NCI-H2107 (cell line): ENCODE data around the gene DAW1.

Experiments
- DNase-seq: peaks from one replicate; lab custom pipeline; 2025; lab: John Stamatoyannopoulos, UW

Gene DAW1

DNA sequence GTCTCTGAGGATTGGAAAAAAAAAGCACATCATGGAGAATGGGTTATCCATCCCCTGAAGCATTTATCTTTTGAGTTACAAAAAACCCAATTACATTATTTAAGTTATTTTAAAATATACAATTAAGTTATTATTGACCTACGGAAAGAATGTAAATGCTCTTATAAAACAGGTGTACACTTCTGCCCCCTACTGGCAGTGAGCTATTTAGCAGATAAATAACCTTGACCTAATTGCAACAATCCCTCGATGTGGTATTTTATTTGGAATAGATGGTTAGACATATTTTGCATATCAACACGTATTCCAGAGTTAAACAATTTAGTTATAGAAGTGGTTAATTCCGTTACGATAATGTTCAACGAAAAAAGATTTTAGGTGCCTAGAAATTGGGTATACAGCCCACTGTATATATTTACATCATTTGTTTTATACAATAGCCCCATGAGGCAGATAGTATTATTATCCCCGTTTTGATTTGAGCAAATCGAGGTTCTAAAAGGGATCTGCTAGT, 9.1 kb upstream of the DAW1 start:
- no peak for DNase-seq

DNA sequence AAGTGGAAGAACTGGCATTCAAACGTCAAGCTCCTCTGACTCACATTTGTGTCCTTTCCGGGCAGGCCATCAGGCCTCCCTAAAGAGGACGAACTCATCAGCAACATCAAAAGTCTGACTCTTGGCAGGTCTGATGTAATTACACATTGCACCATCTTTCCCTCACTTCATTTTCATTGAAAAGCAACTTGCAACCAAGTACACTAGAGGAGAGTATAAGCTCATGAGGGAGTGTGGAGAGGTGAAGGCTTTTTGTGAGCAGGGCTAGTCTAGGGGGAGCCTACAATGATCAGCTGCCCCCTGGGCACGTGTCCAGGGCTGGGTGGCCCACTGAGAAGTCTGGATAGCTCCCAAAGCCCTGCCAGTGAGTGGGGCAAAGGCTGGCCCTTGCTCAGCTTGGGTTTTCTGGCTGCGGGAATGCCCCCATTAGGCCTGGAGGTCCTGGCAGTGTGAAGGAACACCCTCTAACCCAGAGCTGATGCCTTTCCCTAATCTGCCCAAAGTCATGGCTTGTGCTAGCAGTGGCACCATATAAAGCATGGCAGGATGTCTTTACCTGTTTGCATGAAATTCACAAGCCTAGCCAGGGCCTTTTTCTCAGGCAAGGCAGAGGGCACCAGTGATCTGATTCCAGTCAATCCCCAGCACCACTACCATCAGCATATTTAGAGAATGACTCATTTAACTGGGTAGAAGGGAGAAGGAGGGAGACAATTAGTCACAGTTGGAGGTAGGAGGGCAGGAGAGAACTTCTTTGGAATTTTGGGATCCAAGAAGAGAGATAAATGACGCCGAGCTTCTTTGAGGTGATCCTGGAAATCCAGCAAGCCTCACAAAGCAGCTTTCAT, 8.5 kb upstream of the DAW1 start:
- DNase-seq: no peak

DNA sequence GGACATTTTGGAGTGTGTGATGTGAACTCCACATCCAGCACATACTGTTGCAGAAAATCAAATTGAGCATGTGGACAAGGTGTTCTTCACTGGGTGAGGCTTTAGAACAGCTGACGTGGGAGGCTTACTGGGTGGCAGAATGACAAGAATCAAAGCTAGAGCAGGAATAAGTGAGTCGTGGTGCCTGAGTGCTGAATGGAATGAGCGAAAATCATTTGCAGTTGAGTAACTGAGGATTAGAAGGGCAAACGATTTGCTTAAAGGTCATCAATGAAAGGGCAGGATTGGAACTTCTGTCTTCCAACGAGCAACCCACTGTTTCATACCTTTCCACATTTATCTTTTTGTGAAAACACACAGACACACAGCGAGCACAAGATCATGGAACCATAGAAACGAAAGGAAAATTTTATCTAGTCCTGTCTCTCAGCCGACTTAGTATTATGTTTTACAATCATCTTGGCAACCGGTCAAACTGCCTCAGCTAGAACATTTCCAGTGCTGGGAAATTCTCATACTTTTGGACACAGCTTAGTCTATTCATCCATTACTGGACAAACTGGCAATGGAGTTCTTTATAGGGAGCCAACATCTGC, 7.2 kb upstream of the DAW1 start:
- no peak for DNase-seq

DNA sequence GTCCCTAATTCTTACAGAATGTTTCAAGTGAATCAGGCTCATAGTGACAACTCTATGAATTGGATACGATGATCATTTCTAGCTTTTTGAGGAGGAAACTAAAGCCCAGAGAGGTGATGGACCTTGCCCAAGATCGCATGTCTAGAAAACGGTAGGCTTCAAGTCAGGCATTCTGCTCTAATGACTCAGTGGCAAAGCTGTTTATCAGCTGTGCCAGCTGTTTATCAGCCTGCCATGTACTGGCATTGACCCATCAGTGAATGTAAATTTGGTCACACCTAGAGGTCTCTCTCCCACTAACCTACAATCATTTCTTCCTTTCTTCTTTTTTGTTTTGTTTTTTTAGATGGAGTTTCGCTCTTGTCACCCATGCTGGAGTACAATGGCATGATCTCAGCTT, 6.1 kb upstream of the DAW1 start:
- no peak for DNase-seq

DNA sequence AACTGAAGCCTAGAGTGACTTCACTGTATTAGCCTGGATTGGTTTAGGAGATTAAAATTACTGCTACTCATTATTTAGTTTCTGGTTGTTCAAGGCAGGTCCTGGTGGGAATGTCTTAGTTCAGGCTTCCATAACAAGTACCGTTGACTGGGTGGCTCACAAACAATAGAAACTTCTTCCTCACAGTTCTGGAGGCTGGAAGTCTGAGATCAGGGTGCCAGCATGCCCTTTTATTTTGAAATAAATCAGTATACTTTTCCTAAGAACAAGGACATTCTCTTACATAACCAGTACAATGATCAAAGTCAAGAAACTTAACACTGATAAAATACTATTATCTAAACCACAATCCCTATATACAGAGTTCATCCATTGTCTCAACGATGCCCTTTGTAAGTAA, 4.0 kb upstream of the DAW1 start:
- no peak for DNase-seq

DNA sequence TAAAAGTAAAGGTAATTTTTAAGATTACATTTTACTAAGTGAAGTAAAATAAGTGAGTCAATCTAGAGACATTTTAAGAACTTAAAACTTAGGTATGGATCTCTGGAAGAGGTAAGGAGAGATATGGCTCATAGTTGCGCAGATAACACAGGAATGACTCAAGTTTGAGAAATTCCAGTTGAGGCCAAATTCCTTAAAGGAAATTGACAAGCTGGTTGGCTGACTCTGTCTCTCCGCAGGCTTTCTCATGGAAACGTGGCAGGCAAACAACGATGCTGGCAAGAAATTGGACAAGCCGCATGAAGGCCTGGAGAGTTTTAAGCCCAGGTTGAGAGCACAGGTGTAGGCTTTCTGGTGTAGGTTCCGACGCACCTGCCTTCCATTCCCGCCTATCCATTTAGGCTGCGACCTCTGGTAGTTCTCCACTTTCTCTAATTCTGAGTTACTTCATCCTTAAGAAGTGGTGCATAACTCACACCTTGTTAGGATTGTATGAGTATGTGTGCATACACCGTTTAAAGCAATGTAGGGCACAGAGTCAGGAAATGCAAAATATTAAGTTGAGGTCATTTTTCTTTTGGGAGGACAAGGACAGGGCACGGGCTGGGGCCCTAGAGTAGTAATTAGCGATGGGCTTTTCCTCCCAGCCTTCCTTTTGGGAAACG, 589 bp upstream of the DAW1 start:
- no peak for DNase-seq

DNA sequence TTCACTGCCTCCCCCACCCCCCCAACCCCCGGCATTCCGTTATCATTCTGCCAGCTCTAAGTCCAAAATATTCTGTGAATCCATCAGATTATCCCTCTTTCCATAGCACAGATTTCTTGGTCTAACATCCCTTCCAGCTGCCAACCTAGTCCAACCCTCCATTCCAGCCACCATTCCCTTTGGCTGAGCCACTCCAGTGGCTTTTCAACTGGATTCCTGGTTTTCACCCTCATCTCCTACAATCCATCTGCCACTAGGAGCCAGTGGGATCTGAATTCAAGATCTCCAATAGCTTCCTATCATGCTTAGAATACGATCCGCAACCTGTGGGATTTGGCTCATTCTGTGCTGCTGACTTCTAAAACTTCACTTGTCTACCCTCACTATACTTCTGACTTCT, 1.2 kb downstream of the DAW1 start:
- DNase-seq: no peak

DNA sequence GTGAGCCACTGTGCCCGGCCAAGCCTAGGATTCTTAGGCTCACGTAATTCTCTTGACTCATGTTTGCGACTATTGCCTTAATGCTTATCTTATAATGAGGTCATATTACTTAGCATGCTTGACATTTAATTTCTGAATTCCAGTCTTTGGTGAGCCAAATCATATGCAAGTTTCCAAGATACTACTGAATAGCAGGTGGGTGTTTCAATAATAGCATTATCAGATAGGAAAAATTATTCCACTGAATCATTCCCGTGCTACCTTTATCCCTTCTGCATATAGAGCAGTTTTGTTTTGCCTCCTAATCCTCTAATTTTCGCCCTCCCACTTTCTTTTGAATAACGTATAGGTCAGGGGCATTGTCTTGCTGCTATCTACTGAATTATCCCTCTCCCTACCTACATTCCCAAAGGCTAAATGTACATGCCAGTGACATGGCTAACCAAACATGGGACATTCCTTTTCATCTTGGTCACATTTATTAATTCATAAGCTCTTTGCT, 4.9 kb downstream of the DAW1 start:
- DNase-seq: no peak

DNA sequence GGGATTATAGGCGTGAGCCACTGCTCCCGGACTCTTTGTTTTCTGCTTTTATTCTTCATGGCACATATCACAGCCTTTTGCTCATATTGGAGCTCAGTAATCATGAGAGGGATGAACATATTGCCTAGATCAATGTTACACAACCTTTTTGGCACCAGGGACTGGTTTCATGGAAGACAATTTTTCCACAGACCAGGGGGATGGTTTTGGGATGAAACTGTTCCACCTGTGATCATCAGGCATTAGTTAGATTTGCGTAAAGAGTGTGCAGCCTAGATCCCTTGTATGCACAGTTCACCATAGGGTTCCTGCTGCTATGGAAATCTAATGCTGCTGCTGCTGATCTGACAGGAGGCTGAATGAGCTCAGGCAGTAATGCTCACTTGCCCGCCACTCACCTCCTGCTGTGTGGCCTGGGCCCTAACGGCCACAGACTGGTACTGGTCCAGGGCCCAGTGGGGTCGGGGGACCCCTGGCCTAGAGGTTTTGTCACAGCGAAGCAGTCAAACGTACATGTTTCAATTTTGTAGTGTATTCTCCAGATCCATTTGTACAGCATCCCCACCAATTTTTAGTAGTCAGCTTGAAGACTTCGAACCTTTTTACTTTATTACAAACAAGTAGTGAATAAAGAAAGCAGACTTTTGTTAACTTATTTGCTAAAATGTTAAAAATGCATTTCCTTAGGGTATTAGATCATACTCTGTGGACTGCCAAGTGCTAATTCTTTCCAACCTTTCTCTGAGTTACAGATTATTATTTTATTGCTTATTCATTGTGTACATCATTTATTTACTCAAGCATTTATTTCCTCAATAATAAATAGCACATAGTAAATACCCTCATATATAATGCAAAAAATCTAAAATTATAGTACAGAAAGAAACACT, 6.2 kb downstream of the DAW1 start:
- DNase-seq: no peak

DNA sequence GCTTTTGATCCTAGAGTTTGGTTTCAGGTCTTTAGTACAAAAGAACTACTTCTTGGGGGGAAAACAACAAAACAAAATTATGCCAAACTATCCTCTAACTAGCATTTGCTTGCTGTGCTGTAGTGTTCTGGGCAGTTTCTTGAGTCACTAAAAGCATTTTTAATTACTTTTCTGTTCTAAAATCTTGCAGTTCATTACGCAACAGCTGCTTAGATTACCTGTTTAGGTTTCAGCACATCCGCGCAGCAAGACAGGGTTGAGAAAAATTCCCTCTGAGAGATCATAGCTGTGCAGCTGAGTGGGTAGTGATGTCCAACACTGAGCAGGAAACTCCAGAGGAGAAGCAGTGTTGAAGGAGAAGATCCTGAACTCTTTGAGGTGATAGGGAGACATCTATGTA, 9.0 kb downstream of the DAW1 start:
- no peak for DNase-seq

DNA sequence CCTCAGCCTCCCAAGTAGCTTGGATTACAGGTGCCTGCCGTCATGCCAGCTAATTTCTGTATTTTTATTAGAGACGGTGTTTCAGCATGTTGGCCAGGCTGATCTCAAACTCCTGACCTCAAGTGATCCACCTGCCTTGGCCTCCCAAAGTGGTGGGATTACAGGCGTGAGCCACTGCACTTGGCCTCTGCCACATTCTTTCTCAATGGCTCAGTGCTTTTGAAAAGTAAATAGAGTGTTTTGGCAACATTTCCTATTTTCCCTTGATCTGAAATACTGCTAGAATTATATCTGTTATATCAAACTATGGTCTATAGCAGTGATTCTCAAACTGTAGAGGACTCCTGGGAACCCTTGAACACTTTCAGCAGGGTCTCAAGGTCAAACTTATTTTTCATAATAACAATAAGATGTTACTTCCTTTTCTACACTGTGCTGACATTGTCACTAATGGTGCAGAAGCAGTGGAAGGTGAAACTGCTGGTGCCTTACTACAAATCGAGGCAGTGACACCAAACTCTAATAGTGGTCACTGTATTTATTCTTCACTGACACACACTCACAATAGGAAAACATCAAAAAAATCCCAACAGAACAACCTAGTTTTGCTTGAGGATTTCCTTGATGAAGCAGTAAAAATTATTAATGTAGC, 10.6 kb downstream of the DAW1 start:
- DNase-seq: no peak

DNA sequence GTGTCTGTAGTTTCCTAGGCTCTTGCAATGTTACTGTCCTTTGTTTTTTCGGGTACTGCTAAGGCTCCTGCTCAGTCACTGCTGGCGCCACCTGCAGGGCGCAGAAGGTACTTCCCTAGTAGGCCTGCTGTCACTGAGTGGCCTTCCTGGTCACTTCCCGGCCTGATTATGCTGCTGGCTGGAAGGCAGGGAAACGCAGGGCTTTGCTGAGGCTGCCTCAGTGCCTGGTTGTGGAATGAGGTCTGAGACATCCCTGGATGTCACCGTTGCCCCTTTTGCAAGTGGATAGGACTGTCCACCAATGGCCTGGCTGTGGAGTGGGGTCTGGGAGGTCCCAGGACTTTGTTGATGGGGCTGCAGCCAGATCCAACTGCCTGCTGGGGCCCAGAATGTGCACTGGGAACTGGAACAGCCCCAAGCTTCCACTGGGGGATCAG, 13.1 kb downstream of the DAW1 start:
- DNase-seq: no peak

DNA sequence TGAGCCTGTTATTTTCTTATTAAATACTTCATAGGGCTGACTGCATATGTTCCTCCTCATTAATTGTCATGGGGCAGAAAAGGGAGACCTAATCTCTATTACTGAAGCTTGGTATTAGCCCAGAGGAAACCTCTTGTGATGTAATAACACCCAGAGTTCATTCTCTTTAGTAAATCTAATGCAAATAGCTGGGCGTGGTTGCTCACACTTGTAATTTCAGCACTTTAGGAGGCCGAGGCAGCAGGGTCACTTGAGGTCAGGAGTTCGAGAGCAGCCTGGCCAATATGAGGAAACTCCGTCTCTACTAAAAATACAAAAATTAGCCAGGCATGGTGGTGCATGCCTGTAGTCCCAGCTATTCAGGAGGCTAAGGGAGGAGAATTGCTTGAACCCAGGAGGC, 14.7 kb downstream of the DAW1 start:
- DNase-seq: no peak

DNA sequence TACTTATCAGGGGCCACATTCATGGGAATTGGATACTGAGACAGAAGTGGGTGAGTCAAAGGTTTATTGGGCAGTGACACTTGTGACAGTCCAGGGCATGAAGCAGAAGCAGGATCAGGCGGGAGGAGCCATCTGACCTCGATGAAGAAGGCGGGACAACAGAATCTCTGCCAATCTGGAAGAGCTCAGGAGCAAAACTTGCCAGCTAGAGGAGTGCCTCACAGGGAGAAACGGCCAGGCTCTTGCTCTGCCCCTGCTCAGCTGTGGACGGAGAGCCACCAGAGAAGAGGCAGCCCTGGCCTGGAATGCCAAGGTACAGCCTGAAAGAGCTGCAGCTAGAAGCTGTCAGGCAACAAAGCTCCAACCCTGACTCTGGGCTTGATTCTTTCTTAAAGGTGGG, 16.9 kb downstream of the DAW1 start:
- DNase-seq: no peak

DNA sequence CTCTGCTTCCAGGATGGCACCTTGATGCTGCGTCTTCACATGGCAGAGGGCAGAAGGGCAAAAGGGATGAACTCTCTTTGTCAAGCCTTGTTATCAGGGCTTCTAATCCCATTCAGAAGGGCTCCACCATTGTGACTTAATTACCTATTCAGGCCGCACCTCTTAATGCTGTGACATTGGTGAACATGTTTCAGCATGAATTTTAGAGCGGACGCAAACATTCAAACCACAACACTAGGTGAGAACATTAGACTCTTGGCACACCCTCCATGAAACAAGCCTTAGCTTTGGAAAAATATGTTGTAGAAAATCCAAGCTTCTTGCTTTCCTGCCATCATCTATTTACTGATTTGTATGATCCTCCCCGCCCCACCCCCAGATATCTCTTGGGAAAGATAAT, 17.9 kb downstream of the DAW1 start:
- DNase-seq: no peak

DNA sequence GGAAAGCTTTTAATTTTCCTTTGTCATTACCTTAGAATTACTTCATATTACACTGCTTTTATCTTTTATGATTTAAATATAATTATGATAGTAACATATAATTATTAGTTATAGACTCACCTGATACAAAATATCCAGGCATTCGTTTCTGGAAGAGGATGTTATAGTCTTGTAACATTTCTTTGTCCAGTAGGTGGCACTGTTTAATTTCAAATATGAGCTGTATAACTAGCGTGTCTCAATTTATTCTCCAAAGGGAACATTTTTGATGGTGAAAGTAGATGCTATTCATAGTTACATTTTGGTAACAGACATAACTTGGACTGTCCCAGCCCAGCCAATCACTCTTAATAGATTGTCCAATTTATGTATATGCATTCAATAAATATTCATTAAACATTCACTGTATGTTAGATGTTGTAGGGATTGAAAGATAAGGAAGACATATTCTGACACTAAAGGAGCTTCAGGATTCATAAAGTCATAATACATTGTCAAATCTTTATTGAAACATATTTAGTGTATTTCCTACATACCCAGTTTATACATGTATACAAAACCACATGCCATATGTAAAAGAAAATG, 19.2 kb downstream of the DAW1 start:
- peak; percentile 25 for DNase-seq

DNA sequence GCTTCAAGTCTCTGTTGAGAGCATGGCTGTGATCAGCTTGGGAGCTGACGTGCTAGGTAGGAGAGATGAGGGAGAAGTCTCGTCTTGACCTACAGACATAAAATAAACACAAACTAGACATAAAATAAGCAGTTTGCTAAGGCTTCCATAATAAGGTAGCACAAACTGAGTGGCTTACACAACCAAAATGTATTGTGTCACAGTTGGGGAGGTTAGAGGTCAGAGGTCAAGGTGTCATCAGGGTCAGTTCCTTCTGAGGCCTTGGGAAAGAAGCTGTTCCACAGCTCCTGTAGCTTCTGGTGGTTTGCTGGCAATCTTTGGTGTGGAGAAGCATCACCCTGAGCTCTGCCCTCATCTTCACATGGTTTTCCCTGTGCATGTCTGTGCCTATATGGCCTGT, 20.2 kb downstream of the DAW1 start:
- DNase-seq: no peak

DNA sequence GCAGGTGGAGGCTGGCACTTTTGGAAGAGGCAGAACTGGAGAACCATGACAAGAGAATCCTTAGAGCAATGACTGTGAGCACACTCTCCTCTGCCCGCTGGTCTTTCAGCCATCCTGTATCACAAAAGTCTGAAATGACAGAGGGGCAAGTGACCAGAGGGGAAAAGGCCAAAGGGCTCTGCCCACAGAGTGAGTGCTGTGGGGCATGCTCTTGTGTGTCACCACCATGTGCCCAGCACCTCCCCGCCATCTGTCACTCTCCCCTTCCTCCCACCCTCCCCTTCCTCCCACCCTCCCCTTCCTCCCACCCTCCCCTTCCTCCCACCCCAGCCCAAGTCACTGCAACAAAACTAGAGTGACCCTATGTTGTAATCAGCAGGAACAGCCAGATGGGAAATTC, 31.9 kb downstream of the DAW1 start:
- DNase-seq: no peak

DNA sequence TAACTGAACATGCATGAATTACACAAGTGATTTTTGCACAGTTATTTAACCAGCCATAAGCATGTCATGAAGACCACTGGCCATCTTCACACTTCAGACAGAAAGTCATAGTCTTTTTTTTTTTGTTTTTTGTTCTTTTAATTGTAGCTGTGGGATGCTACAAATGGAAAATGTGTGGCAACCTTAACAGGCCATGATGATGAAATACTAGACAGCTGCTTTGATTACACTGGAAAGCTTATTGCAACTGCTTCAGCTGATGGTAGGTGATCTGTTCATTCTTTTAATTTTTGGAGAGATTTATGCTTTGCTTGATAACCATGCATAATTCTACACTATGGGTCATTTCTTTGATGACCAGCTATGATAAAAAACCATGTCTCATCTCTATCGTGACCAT, 35.6 kb downstream of the DAW1 start:
- DNase-seq: no peak

DNA sequence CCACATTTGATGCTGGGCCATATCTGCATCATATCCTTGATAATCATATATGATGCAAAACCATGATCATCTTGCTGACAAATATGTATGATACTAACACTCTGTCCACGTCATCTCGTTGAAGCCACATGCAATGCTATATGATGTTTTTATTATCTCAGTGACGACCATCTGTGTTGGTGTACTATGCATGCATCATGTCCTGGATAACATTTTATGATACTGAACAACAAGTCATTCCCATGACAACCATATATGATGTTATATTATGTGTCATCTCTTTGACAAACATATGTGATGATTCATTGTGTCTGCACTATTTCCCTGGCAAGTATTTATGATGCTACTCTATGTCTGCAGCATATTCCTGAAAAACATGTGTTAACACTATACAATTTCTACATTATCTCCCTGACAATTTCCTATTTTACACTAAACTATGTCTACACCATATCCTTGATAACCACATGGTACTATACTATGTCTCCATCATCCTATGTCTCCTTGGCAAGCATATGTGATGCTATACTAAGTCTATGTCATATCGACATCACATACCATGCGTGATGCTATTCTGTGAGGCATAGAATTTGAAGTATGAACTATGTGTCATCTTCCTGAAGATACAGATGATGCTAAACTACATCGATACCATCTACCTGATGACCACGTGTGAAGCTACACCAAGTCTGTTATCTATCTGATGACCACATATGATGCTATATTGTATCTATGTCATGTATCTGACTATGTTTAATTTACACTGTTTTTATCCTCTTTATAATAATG, 37.0 kb downstream of the DAW1 start:
- no peak for DNase-seq
